ENCODE data around the gene IP6K3.

IP6K3 gene

DNA sequence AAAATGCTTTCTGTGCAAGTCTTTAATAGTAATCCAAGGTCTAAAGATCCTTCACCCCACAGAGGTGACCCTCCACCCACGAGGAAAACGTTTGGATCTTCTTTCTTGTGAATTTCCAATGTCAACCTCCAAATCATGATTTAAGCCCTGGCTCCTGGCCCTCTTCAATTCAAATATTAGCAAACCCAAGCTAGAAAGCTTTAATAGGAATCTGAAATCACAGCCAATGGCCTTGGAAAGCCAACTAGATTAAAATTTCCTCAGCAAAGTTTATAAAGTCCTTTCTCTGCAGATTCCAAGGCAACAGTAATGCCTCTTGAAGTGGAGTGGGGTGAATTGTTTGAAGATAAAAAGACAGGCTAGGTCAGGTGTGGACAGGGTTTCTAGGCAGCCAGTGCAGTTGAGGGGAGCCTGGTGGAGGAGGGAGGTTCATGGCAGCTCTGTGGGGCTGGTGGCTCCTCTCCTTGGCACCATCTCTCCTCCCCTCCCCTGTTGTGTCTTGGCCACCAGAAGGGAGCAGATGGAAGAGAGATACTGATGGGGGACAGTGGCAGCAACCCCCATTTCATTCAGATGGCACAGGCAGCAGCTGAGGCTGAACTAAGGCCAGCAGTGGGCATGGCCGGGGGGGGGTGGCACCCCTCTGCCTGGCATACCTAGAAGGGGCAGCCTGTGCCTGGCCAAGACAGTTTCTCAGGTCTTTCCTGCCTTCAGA is 23.2 kb downstream of the IP6K3 start:
- no peak for DNase-seq (ENCODE audit: low read depth in 3 of 3)

DNA sequence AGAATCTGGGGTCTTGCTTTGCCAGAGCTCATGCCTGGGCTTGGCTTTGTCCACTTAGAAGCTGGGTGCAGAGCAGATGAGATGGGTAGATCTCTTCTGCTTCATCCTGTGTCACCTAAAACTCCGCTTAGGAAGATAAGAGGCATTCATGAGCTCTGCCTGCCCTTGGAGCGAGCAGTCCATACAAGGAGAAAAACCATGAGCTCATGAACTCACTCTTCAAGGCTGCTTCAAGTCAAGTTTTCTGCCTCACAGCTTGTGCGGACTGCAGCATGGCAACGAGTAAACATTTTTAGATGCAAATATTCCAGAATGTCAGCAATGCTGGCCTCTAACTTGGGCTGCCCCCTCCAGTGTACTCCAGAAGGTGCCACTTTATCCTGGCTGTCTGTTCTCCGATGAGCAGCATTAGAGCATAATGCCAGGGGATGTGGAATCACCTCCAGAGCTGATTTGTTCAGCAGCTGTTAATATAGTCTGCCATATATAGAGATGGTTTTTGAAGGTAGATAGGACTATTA is 24.5 kb downstream of the IP6K3 start:
- DNase-seq (ENCODE audit: low read depth in 3 of 3), result no peak

DNA sequence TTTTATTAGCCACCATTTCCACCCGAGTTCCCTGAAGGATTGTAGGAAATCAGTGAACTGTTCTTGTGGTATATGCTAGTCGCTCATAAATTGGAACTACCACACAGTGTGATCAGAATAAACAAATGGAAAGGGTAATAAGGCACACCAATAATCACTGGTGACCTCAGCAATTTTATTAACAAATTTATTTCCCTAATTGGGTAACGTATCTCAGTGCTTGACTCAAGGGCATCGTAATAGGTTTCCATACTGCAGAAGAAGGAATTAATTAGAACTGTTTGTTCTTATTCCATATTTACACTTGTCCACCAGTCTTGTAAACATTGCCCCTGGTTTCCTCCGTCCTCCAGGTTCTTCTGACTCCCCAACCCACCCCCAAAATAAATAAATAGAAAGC is 25.2 kb downstream of the IP6K3 start:
- DNase-seq (ENCODE audit: low read depth in 3 of 3), result no peak

DNA sequence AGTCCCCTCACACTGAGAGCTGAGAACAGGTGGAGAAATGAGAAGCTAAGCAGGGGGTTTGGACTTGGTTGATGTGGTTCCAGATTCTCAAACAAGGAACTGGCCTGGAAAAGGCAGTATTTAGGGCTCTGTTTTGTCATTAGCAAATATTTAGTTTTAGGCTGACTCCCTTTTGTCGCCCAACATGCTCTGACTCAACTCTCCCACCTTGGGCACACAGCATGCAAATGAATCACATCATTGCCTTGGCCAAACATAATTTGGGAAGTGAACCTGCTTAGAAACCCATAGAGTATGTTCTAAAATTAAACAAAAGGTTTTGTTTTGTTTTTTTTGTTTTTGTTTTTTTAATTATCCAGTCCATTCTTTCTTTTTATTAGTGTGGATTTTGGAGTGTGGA is 25.7 kb downstream of the IP6K3 start:
- DNase-seq (ENCODE audit: low read depth in 3 of 3), result no peak

DNA sequence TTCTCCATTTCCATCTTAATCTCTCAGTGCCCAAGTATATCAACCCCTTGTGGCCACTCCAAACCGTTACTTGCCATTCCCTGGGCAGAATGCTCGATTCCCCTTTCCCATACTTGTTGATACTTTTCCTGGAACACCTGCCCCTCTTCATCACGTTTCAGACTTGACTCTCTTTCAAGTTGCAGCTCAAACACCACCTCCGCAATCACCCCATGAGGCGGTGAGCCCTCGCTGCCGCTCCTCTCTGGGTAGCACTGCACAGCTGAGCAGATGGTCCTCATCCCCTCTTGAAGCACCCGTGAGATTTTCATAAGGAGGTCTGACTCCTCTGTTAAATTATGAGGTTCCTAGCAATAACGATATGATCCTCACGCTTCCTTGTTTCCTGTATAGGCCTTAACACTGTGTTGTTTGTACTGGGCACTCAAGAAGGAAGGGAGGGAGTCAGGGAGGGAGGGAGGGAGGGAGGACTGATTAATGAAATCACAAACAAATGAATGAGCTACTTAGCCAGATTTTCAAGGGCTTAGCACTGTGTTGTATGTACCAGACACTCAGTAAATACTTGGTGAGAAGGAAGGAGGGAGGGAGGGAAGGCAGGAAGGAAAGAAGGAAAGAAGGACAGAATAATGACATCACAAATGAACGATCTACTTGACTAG is 27.2 kb downstream of the IP6K3 start:
- DNase-seq (ENCODE audit: low read depth in 3 of 3), result no peak

DNA sequence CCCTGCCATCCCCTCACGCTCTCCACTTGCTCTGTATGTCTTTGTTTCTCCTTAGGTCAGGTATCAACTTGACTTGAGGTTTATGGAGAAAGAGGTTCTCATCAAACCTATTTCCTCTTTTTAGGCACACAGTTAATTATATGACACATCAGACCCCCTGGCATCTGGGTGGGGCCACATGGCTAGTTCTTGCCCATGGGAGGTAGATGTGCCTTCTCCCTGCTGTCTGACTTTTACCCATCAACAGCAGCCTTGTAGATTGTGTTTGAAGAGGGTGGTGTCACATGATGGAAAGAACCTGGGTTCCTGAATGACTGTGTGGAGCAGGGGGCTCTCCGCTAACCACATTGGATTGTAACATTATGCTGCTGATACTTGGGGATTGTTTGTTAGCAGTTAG is 28.0 kb downstream of the IP6K3 start:
- no peak for DNase-seq (ENCODE audit: low read depth in 3 of 3)

DNA sequence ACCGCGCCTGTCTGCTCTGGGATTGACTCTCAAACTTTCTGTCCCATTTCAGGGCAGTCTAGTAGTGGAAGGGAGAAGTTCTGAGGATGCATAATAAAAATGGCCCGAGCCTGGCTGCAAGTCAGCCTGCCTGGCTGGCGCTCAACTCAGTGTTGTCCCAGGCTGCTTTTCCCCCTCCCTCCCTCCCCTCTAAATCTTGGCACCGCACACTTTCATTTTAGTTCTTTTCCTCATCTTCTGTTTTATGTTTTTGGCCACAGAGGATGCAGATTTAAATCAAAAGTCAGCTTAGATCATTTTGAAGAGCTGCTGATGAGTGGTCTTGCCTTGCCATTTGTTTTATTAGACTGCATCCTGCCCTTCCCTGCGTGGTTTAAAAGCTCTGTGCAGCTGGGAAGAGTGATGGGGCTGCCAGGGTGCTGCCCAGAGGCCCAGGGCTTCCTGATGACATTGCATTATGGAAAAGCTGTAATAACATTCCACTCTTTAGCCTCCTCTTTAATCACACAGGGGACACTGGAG is 28.7 kb downstream of the IP6K3 start:
- no peak for DNase-seq (ENCODE audit: low read depth in 3 of 3)

DNA sequence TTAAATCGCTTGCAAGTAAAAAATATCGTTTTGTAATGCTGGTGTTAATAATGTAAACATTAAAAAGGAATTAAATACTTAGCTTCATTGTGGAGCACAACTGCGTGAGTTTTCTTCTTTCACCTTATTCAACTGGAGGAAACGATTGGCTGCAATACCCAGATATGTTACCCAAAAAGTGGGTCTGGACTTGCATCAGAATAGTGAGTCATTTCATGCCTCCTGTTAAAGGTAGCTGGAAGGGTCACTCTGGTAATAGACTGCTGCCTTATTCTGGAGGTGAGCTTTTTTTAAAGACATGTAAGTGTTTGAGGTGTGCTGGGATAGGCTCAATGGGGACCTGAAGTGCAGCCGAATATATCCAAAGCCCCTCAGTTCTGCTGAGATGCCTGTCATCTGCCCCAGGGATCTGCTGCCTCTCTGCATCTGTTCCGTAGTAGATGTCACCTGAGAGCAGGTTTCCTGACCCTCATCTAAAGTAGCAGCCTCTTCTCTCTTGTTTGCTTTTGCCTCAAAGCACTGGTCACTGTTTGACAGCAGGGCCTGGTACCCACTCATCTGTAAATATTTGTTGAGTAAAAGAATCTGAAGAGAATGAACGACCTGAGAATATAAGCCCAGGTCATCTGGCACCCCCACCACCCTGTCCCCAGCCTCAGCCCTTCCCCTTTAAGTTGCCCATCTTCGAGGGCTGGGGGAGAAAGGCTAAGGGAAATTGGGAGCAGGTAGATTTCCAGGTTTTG is 29.6 kb downstream of the IP6K3 start:
- no peak for DNase-seq (ENCODE audit: low read depth in 3 of 3)

DNA sequence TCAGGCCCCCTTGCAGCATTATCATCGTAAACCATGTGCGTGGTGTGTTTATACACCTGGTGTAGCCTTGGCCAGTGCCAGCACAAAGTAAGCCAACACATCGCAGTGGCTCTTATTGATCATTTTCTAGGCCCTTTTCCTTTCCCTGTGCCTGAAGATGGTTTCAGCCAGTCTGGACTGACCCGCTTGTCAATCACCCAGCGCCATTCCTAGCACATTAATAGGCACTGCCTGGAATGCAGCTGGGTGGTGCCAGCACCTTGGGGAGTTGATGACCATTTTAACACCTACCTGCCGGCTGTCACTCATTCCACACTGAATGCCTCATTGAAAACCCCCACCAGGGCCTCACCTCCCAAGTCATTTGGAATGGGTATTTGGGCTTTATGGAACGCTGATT is 30.3 kb downstream of the IP6K3 start:
- DNase-seq (ENCODE audit: low read depth in 3 of 3), result no peak

DNA sequence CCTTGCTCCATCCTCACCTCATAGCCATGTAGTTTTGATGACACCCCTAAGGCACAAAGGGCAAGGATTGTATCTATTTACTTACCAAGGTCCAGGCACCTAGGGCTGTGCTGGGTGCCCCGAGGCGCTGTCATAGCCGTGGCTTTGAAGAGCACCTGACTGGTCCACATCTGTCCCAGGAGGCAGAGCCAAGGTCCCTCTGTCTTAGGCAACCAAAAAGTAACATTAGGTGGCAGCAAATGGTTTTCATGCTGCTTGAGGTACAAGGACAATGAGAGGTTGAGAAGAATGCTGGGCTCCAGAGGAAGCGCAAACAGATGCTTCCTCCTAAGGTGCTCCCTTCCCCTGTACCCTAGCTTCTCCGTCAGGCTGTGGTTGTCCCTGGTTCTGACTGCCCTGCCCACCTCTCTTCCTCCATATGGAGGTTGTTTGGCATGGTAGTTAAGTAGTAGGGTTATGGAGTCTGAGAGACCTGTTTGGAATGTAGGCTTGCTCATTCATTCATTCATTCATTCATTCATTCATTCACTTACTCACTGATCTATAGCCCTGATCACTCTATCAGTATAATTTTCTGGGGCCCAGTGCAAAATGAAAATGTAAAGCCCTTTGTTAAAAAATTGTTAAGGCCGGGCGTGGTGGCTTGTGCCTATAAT is 32.2 kb downstream of the IP6K3 start:
- no peak for DNase-seq (ENCODE audit: low read depth in 3 of 3)

DNA sequence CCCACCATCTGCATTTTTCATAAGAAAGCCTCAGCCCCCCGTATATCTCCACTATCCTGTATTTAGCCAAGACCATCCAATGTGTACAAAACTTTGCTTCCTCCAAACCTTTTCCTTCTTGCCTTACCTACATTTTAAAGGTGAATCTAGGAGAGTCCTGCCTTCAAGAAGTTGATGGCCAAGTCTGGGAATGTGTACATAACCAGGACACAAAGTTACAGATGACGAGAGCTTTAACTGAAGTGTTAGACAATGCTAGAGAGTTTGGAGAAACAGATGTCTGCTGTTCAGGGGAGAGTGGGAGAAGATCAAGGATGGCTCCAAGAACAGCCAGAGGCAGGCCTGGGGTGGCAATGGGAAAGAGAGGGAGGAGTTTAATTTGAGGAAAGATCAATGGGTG is 32.9 kb downstream of the IP6K3 start:
- DNase-seq (ENCODE audit: low read depth in 3 of 3), result no peak

DNA sequence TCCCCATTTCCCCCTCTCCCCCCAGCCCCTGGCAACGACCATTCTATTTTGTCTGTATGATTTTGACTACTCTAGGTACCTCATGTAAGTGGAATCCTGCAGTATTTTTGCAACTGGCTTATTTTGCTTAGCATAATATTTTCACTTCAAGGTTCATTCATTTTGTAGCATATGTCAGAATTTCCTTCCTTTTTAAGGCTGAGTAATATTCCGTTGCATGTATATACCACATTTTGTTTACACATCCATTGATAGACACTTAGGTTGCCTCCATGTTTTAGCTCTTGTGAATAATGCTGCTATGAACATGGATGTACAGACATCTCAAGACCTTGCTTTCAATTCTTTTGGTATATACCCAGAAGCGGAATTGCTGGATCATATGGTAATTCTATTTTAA is 33.8 kb downstream of the IP6K3 start:
- DNase-seq (ENCODE audit: low read depth in 3 of 3), result no peak

DNA sequence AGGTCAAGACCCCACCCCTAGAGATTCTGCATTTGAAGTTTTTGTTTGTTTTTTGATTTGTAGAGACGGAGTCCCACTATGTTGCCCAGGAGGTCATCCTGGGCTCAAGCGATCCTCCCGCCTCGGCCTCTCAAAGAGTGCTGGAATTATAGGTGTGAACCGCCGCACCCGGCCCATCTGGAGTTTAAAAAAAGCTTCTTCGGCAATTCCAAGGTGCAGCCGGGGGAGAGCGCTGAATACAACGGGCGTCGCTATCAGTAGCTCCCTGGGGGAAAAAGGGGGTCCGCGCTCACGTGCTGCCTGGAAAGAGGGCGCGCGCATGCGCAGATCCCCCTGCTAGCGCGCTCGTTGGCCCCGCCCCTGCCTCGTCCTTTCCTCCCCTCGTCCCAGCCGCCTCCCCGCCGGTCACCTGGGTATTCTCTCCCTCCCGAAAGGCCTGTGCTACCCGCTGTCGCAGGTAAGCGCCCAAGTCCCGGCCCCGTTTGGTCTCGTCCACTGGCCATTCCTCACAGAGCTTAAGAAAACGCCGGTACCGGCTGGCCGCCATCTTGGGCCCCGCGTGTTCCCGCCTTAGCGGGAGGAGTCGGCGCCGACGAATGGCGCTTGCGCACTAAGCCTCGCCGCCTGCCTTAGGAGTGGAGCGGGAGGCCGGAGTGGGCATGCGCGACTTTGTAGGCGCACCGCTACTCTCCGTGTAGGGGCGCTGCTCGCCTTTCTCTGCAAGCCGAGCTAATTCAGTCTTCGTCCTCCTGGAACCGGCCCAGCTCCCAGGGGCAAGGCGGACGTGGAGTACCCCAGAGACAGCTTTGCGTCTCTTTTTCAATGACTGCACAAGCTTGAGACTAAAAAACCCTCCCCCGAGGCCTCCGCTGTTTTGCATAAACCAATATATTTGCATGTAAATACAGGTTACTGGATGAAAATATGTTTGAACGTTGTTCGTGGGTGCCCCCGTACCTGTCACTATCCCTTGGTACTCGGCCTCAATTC is 35.3 kb downstream of the IP6K3 start, which contains the start of gene UQCC2:
Gene UQCC2 (minus strand): TSS at position 561 of the 990 bp plus-strand sequence. CDS start 14 bp downstream, at position 547.
- DNase-seq (ENCODE audit: low read depth in 3 of 3), result peak; percentile 95 to 97 (median 96)

DNA sequence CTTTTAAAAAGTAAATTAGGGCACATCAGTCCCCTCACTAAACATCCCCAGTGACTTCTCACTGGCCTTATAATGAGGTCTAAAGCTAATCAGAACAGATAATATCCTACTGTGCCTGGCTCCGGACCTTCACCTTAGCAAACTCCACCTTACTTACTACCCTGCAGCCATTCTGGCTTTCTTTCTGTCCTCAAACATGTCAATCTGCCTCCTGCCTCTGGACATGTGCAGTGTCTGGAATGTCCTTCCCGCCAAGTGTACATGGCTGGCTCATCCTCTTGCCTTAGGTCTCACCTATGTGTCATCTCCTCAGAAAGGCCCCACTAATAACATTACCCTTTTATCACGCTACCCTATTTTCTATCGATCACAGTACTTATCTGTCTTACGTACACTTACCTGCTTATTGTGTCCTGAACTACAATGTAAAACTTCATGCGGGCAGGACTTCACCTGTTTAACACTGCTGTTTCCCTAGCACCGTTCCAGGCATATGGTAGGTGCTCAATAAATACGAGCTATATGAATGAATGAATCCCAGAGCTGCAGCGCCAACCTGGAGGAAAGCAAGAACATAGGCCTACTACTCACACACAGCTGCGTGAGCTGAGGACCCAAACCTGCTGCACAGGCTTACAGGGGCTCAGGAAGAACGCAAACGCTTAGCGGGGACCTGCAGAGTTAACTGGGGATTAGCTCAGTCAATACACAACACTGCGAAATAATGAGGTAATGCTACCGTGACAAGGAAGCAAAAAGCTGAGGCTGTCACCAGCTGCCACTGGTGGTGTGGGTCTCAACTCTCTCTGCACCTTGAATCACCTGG is 36.2 kb downstream of the IP6K3 start:
- DNase-seq (ENCODE audit: low read depth in 3 of 3), result no peak

DNA sequence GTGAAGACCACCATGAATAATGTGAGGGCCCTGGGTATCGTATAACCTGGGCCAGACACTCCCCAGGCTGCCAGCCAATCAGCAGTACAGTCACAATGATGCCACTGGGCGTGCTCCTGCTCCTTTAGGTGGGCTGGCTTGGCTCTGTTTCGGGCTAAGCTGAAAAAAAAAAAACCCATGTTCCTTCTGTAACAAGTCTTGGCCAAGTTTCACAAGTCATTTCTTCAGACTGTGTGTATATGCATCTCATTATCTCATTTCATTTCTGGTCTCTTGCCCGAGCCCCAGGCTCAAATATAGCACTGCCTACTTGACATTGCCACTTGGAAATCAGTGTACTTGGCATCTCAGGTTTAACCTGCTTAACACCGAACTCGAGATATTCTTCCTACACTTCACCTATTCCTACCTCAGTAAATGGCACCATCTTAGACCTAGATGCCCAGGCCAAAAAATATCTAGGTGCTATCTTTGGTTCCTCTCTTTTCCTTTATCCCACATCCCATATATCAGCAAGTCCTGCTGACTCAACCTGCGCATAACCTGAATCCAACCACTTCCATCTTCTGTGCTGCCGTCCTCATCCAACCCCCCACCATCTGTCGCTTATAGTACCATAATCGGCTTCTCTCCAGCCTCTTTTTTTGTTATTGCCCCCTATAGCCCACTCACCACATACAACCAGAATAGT is 37.0 kb downstream of the IP6K3 start:
- DNase-seq (ENCODE audit: low read depth in 3 of 3), result no peak

DNA sequence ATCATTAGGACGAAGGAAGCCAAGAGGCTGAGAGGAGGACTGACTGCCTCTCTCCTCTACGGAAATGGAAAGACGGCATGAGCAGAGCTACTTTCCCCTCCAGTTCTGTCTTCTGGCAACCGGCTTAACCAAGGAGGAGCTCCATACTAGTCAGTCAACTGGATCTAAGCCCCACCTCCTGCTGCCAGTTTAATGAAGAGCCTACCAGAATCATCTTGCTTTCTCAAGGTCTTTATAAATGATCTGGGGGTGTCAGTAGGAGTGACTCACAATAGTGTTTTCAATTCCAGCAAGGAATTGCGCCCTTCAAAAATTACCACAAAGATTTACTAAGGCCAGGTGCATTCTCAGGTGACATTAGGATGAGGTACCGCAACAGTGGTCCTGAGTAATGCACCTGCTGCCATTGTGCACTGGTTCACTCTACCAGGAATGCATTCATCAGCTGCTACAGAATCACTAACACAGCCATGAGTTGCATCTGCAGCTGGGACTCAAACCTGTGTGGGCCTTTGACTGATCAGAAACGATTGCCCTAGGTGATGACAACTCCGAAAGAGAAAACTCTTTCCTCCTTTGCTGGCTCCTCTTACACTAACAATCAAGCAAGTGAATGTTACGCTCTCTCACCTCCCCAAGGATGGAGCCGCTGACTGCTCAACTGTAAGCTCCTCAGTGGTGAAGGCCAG is 38.0 kb downstream of the IP6K3 start:
- no peak for DNase-seq (ENCODE audit: low read depth in 3 of 3)

DNA sequence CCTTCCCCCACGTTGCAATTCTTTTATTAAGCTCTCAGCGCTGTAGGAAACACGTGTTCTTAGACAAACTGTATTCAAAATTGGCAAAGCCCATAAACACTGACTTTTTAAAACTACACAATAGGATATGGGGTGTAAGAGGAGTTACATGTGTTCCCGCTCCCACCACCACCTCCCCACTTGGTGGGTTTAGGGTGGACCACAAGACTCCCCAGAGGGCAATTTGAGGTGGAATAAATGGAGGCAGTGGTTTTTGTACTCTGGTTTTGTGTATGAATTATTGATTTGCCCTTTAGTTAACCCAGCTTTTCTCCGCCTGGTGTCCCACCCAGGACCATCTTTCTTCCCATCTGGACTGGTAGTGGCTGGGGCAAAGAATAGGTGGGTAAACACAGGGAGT is 38.9 kb downstream of the IP6K3 start:
- DNase-seq (ENCODE audit: low read depth in 3 of 3), result no peak

DNA sequence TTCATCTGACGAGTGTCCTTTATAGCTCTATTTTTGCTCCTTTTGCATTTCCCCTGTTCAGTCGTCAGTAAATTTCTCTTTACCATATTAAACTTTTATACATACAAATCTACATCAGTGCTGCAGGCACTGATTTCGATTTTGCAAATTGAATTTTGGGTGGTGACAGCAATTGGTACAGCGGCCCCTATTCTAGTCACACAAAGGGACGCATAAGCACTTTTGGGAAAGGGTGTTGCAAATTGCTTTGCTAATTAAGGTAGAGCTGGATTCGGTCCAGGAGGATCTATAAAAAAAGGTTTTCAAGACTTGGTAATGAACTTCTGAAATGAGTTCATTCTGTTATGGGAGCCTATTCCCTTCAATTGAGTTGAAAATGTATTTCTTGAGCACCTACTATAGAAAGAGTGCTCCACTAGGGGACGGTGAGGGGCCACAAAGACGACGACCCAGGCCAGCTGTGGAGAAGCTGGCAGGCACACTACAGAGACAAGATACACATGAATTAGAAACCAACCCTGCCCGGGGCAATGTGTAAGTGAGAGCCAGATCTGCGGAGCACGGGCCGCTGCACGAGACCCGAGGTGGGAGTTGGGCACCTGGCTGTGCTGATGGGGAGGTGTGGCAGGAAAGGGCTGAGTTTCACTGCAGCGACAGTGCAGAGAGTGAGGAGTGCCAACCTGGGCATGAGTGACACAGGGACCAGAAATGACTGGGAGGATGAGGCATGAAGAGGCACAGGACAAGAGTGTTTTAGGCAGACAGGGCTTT is 40.6 kb downstream of the IP6K3 start:
- DNase-seq (ENCODE audit: low read depth in 3 of 3), result no peak

Data from stimulated activated CD4-positive, alpha-beta T cell treated with anti-CD3 and anti-CD28 coated beads, TNF-alpha, amount 100 ng/mL, for 4 hours (primary cell).